HG03159 (cell line): Measurements from ENCODE around the gene STX3.
"Not testable (repeated sequence)": the region's sequence is repeated elsewhere in the genome, so short reads cannot be mapped to it uniquely, and the experiment has no call there.

Source experiments
- ATAC-seq: cut with Tn5 transposase; IDR thresholded peaks from one replicate; pipeline ENCODE4 v1.9.1; 2021; ENCODE audit warnings: mild to moderate bottlenecking, moderate library complexity; ENCODE audit not compliant: unreplicated experiment

STX3 gene

DNA sequence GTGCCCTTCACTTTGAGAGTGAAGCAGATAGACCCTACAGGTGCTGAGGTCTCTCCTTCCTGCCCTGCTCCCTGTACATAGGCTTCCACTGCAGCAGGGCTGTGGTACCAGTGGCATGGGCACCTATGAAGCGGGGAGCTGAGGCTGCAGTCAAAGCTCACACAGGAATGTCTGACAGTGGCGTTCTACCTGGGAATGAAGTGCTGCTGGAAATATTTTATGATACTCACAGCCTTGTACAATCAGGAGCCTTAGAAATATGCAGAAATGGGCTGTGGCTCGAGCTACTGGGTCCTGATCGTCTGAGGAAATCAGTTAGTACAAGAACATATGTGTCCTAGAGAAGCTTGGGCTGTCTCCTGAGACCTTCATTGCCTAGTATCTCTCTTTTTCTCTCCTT is 30.6 kb downstream of the STX3 start:
- no peak for ATAC-seq

DNA sequence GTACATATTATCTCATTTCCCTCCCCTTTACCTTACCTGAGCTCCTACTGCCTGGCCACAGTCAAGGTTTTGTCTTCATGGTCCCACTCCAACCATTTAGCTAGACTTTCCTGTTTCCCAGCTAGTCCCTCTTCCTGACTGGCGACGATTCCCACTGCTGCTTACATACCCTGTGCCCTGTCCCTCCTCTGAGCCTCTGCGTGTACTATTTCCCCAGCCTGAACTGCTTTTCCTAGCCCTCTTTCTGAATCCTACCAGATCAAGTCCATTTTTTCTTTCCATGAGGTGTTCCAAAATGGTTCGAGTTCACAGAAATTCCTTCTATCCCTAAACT is 32.0 kb downstream of the STX3 start:
- ATAC-seq, result no peak

DNA sequence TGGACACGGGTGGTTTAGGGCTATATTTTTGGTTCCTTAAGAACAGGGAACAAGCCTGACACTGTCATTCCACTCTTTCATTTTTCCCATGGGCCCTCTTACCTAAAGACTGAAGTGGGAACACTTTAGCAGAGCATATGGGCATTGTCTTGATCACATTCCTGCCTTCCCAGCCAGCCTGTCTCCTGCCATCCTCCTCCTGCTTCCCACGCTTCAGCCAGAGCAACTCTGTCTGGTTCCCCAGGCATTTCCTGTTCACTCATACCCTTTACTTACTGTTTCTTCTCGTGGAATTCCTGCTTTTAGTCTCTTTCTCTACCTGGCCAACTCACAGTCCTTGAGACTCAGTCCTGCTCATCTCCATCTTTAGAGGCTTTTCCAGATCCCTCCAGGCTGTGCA is 32.6 kb downstream of the STX3 start:
- ATAC-seq, result no peak

DNA sequence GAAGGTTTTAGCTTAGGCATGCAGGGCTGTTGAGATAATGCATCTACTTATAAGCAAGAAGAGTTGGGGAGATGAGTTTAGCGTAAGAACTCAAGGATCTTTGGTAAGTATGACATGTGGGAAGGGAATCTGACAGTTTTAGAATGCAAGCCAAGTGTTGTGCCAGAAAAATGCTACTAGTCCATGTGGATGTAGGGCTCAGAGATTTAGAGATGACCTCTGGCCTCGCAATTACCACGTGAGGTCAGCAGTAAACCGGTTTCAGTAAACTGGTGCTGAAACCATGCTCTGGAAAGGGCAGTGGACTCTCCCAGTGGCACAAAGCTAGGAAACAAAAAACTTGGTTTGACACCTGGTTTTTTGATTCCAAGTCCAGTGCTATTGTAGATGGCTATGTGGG is 36.5 kb downstream of the STX3 start:
- no peak for ATAC-seq

- no peak for ATAC-seq
Observed at GRCh38 chr11:59792507-59792906, 37.3 kb downstream of the STX3 start.

DNA sequence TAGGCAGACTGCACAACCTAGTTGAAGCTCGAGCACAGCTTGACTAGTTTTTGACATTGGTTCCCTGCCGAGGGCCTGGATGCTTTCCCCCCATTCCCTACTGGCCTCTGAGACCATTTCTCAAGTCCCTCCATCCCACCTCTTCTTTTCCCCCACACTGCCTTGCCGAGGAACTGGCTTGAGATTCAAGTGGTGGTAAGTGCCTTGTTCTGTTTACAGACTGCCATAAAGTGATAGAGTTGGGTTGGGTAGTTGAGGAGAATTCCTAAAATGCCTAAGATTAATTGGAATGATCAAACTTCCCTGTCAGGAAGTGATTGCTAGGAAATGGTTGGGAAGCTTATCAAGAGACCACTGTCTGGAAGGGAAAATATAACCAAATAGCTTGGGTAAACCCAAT is 39.2 kb downstream of the STX3 start:
- ATAC-seq, result no peak

DNA sequence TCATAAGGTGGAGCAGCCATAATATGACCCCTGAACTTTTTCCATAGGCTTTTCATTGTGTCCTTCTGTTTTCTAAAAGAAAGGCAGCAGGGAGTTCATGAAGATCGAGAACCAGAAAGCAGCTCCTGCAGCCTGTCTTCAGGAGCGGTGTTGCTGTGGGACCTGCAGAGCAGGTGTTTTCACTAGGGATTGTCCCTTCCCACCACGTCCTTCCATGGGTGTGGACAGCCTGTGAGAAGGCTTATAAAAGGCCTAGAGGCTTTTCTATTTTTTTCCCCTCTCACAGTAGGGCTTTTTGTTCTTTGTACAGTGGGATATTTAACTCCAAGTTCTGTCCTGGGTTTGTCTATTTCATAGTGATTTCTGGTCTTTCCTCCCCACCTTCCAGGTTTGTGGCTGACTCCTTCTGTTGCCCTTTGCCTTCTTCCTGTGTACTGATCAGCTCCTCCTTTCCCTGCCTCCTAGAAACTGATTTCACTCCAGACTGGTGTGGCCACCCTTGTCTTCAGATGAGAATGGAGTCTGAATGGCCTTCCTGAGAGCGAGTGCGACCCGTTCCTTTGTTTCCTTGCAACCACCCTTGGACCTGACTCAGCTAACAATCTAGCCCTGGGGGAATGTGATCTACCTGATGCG is 45.3 kb downstream of the STX3 start:
- ATAC-seq, result no peak

- no peak for ATAC-seq
Observed at GRCh38 chr11:59801160-59801706, 46.1 kb downstream of the STX3 start.

DNA sequence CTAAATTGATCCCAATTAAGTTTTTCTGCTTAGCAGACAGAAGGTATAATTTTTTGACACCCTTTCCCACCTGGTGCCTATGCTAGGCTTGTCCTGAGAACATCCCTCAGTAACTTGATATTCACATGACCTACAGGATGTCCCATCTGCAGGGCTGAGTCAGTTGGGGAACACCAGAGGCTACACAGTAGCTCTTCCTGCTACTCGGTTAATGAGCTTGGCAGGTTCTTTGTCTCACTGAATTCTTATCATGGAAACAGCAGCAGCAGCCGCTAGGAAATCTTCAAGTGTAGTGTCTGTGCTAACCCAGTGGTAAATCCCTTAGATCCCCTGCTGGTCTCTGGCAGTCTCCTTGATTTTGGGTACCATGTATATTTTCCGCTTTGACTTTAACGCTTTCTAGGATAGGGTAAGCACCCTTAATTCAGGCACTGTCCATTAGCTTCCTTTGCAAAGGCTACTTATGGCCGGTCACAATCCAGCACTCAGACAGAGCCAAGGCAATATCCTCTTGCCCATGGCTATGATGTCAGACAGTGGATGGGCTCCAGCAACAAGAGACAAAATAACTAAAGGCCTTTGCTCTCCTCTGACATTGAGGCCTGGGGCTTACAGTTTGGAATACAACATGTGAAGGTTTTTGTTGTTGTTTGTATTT is 46.9 kb downstream of the STX3 start:
- no peak for ATAC-seq

GRCh38 chr11:59802639-59803176 is 47.5 kb downstream of the STX3 start:
- peak; percentile 67 for ATAC-seq

DNA sequence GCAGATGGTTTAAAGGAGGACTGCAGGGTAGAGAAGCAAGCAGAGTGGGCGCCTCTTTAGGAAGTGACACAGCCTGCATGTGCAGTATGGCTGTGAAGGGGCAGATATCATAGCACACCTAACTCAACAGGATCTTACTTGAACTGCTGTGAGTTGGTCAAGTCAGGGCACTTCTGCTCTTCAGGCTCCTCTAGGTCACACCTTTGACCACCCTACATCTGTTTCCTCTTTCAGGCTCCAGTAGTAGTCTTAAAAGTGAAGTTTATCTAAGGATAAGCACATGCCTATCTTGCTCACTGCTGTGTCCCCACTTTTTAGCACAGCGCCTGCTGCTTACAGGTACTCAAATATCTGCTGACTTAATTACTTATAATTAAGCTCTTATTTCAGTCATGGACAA is 48.9 kb downstream of the STX3 start:
- ATAC-seq, result no peak

- no peak for ATAC-seq
Observed at GRCh38 chr11:59807047-59807610, 52.0 kb downstream of the STX3 start.

DNA sequence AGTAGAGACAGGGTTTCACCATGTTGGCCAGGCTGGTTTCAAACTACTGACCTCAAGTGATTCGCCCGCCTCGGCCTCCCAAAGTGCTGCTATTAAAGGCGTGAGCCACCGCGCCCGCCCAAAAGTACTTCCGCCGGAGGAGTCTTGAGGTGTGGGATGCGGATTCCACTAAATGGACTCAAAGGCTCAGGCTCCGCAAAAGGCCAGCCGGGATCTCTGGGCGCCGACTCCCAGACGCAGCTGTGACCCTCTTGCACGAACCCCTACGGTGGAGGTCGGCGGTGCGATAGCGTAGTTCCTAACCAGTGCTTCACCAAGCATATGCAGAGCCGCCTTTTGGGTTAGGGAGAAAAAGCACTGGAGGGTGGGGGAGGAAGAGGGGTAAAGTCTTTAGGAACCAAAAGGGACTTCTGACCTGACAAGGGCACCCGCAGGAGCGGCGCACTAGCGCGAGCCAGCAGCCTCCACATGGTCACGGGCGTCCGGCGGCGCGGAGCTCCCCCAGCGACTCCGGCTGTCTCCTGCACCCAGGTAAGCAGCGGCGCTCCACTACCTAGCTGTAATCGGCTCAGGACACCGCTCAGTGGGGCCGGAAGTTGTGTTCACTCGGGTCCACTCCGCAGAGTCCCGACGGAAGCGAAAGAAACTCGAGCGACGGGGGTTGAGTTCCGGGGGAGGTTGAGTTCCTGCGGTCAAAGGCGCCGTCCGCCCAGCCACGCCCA is 55.2 kb downstream of the STX3 start, which contains the start of gene MRPL16:
TSS of gene MRPL16 (minus strand) at position 590 of the 722 bp plus-strand sequence. CDS start at position 470, 120 bp downstream.
- ATAC-seq, result peak; percentile 98

GRCh38 chr11:59810911-59811259 is 55.7 kb downstream of the STX3 start:
- ATAC-seq, result no peak

DNA sequence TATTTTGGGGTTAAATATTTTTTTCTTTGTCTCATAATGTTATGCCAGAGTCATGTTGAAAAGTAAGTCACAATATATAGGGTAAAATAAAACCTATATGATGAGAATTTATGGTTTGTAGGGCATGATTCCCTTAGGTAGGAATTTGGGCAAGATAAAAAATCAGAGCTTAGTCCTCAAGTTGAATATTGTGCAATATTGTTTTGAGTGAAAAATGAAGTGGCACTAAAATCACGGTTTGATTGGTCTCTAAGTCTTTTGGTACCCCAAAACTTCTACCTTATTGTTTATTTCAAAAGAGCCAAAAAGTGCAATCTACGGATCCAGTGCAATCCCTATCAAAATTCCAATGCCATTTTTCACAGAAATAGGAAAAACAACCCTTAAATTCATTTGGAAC is 57.0 kb downstream of the STX3 start:
- no peak for ATAC-seq

DNA sequence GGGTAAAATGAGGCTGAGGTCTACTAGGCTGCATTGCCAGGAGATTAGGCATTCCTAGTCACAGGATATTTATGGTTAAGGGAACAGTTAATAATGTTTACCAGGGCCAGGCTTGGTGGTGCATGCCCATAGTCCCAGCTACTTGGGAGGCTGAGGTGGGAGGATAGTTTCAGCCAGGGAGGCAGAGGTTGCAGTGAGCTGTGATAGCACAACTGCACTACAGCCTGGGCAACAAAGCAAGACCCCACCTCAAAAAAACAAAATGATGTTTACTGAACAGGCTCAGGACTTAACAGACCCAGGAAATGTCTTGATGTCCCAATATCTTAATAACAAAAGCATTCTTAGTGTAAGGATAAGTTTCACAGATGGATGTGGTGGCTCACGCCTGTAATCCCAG is 58.2 kb downstream of the STX3 start:
- ATAC-seq, result no peak

- ATAC-seq, result no peak
Observed at GRCh38 chr11:59814021-59814420, 58.8 kb downstream of the STX3 start.

DNA sequence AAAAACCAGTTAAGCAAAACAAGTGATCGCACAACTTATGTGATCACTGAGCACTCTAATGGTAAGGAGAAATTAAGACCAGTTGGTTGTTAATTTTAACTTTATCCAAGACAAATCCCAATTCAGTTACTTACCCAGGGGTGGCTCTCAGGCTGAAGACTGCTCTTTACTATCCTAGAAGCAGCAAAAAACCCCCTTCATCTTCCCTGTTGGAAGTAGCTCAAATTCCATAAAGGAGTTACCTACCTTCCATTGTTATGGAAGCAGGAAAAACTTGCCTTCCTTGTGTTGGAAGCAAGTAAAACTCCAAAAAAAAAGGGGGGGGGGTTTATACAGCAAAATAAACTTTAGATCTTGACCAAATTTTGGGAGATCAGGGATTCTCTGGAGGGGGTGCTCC is 60.6 kb downstream of the STX3 start:
- no peak for ATAC-seq

DNA sequence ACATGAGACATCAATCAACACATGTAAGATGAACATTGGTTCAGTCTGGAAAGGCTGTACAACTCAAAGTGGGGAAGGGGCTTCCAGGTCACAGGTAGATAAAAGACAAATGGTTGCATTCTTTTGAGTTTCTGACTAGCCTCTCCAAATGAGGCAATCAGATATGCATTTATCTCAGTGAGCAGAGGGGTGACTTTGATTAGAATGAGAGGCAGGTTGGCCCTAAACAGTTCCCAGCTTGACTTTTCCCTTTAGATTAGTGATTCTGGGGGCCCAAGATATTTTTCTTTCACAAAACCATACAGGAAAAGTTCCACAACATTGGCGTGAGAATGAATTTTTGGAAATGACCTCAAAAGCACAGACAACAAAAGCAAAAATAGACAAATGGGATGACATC is 61.3 kb downstream of the STX3 start:
- not testable (repeated sequence) for ATAC-seq

DNA sequence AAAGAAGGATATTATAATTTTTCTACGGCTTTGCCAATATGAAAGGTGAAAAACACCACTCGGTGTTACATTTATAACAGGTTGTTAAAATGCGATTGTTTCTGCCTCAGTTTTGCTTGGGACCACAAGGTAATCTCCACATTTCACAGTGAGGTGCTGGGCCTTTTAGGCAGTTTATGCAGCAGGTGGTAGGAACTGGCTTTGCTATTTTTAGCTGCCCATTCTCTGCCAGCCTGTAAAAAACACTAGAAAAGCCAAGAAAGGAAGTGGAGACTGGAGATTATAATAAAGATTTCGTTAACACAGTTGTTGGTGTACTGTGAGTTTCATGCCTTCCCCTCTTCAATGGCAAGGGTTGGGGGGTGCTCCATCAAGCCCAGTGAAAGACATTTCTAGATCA is 63.4 kb downstream of the STX3 start:
- ATAC-seq, result no peak

GRCh38 chr11:59822989-59823566 is 67.9 kb downstream of the STX3 start:
- peak; percentile 89 for ATAC-seq
